Endothelial cell (in vitro differentiated cells): Measurements from ENCODE around the gene KIF3A. TPM values are rescaled to one million over a fixed set of nuclear protein-coding genes. Genes with fewer than 3 reads are reported as not detected.

Experiments used
- DNase-seq: peaks from one replicate; pipeline ENCODE4 v3.0.0; 2021; ENCODE audit warnings: low spot score
- H3K27ac Mint-ChIP-seq: one replicate; pipeline ENCODE4 v1.8.0; 2021; ENCODE audit warnings: mixed read lengths, inconsistent platforms; ENCODE audit not compliant: unreplicated experiment
- H3K27me3 Mint-ChIP-seq: one replicate; pipeline ENCODE4 v1.8.0; 2021; ENCODE audit warnings: mild to moderate bottlenecking, moderate library complexity, mixed read lengths, inconsistent platforms; ENCODE audit not compliant: unreplicated experiment
- H3K36me3 Mint-ChIP-seq: one replicate; pipeline ENCODE4 v1.8.0; 2021; ENCODE audit warnings: mild to moderate bottlenecking, low read depth, mixed read lengths, inconsistent platforms; ENCODE audit not compliant: unreplicated experiment
- H3K4me1 Mint-ChIP-seq: one replicate; pipeline ENCODE4 v1.8.0; 2021; ENCODE audit warnings: mild to moderate bottlenecking, mixed read lengths, inconsistent platforms; ENCODE audit not compliant: unreplicated experiment
- H3K4me3 Mint-ChIP-seq: one replicate; pipeline ENCODE4 v1.8.0; 2021; ENCODE audit warnings: mild to moderate bottlenecking, mixed read lengths, inconsistent platforms; ENCODE audit not compliant: unreplicated experiment
- H3K9me3 Mint-ChIP-seq: one replicate; pipeline ENCODE4 v1.8.0; 2021; ENCODE audit warnings: mixed read lengths, inconsistent platforms; ENCODE audit not compliant: unreplicated experiment
- total RNA-seq: library from RNA; stranded (reverse); fragmentation: NEBNext Ultra II Directional; extraction: Animal tissue kit (Norgen Biotek cat#: 25700); gene quantifications from one replicate; pipeline ENCODE4 v1.2.1, GENCODE V29; 2021; ENCODE audit not compliant: unreplicated experiment
- TF ChIP-seq, protein P1 (sequence below): fragments of 200-600 bp; sonication (generic); IDR thresholded peaks from one replicate; pipeline ENCODE4 v1.5.0; 2021; ENCODE audit warnings: antibody characterized with exemption; ENCODE audit not compliant: unreplicated experiment

Gene KIF3A
- total RNA-seq, 1 donor from 2014 or later, result 11.5 TPM

GRCh38 chr5:132729896-132730295 is 7.5 kb downstream of the KIF3A start:
- Mint-ChIP-seq H3K27me3 (peaks cover under 1% of the 10 kb centered on the region), H3K27ac (no peak overlapping the region), H3K4me3 (no peak overlapping the region), H3K36me3 (no peaks in the 10 kb centered on the region), H3K4me1 (no peaks in the 10 kb centered on the region), H3K9me3 (no peaks in the 10 kb centered on the region)
- TF ChIP-seq, protein P1, sequence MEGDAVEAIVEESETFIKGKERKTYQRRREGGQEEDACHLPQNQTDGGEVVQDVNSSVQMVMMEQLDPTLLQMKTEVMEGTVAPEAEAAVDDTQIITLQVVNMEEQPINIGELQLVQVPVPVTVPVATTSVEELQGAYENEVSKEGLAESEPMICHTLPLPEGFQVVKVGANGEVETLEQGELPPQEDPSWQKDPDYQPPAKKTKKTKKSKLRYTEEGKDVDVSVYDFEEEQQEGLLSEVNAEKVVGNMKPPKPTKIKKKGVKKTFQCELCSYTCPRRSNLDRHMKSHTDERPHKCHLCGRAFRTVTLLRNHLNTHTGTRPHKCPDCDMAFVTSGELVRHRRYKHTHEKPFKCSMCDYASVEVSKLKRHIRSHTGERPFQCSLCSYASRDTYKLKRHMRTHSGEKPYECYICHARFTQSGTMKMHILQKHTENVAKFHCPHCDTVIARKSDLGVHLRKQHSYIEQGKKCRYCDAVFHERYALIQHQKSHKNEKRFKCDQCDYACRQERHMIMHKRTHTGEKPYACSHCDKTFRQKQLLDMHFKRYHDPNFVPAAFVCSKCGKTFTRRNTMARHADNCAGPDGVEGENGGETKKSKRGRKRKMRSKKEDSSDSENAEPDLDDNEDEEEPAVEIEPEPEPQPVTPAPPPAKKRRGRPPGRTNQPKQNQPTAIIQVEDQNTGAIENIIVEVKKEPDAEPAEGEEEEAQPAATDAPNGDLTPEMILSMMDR, result no peak
- no peak for DNase-seq

GRCh38 chr5:132725745-132726144 is 11.6 kb downstream of the KIF3A start:
- no peak for DNase-seq
- Mint-ChIP-seq H3K36me3 (peaks cover 7% of the 10 kb centered on the region), H3K27me3 (no peaks in the 10 kb centered on the region), H3K4me1 (peaks cover 4% of the 10 kb centered on the region), H3K9me3 (no peaks in the 10 kb centered on the region), H3K4me3 (no peak overlapping the region), H3K27ac (no peak overlapping the region)
- TF ChIP-seq, protein P1, result no peak

DNA sequence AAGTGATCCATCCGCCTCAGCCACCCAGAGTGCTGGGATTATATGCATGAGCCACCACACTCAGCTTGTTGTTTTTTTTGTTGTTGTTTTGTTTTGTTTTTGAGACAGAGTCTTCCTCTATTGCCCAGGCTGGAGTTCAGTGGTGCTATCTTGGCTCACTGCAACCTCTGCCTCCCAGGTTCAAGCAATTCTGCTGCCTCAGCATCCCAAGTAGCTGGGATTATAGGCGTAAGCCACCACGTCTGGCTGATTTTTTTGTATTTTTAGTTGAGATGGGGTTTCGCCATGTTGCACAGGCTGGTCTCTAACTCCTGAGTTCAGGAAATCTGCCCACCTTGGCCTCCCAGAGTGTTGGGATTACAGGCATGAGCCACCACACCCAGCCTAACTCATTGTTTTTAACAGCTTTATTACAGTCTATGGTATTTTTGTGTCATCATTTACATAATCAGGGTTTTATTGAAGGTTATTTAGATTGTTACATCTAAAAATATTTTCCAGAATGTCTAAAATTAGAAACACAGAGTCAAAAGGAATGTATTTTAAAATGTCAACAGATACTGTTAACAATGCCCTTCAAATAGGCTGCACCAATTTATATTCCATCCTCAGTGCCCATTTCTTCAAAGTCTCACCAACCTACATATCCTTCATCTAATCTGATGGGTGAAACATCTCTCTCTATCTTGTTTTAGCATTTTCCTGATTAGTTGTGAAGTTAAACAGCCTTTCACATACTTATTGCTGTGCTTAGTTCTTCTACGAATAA is 18.6 kb downstream of the KIF3A start:
- Mint-ChIP-seq H3K4me1 (peaks cover 4% of the 10 kb centered on the region), H3K4me3 (no peak overlapping the region), H3K27me3 (no peaks in the 10 kb centered on the region), H3K36me3 (peaks cover 5% of the 10 kb centered on the region), H3K27ac (no peak overlapping the region), H3K9me3 (no peaks in the 10 kb centered on the region)
- DNase-seq, result no peak
- TF ChIP-seq, protein P1, result no peak

DNA sequence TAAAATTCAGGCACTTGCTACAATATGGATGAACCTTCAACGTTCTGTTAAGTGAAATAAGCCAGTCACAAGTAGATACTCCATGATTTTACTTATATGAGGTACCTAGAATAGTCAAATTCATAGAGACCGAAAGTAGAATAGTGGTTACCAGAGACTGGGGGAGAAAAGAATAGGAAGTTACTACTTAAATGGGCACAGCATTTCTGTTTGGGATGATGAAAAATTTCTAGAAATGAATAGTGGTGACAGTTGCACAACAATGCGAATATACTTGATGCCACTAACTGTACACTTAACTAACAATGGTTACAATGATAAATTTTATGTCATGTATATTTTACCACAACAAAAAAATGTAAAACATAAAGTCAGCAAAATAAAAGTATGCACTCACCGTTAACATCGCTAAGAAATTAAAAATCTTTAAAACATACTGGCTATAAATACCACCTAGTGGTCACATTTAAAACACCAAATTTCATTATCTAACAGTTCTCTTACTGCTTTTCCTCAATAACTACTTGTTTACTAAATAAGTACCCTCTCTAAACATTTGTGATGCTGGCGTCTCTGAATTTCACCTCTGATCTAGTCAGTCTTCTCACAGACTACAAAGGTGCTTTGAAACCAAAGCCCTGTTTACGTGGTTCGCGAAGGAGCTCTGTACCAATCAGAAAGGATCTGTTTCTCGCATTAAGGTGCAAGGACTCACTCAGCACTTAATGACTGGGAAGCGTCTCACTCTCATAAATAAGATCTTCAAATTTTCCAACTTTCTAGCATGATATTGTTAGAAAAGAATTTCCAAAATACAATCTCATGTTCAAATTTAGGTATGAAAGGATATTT is 22.7 kb downstream of the KIF3A start:
- no peak for DNase-seq
- H3K27ac Mint-ChIP-seq, result no peak overlapping the region
- peaks cover 3% of the 10 kb centered on the region for H3K27me3 Mint-ChIP-seq
- TF ChIP-seq, protein P1, result peak; percentile 63
- H3K4me3 Mint-ChIP-seq, result no peak overlapping the region
- H3K4me1 Mint-ChIP-seq, result no peaks in the 10 kb centered on the region
- H3K9me3 Mint-ChIP-seq, result no peaks in the 10 kb centered on the region
- no peaks in the 10 kb centered on the region for H3K36me3 Mint-ChIP-seq

- H3K4me1 Mint-ChIP-seq, result peaks cover 5% of the 10 kb centered on the region
- peaks cover 3% of the 10 kb centered on the region for H3K27me3 Mint-ChIP-seq
- H3K4me3 Mint-ChIP-seq, result no peak overlapping the region
- no peaks in the 10 kb centered on the region for H3K36me3 Mint-ChIP-seq
- no peaks in the 10 kb centered on the region for H3K9me3 Mint-ChIP-seq
- peak overlapping the region; percentile 69 for H3K27ac Mint-ChIP-seq
- no peak for DNase-seq
- TF ChIP-seq, protein P1, result no peak
These were observed 28.7 kb downstream of the KIF3A start for GRCh38 chr5:132708645-132709044.
